ENCODE results near the gene EGLN2. TPM values are rescaled to one million over a fixed set of nuclear protein-coding genes. Genes with fewer than 3 reads are reported as not detected.
"Not testable (repeated sequence)": the region's sequence is repeated elsewhere in the genome, so short reads cannot be mapped to it uniquely, and the experiment has no call there.

The EGLN2 gene
- total RNA-seq, 1 experiment from 2014 or later, result 58.6 TPM

- ATAC-seq; H3K79me2 ChIP-seq (ENCODE audit: insufficient read depth, low read length); H4K20me1 ChIP-seq (ENCODE audit: insufficient read depth); H3K9me3 ChIP-seq (ENCODE audit: control insufficient read depth in 1 of 2, insufficient read depth in 1 of 2, low read depth in 1 of 2, low read length in 2 of 2); POLR2A ChIA-PET; CTCF ChIA-PET; intact Hi-C loops (cut with micrococcal nuclease); DNase-seq (ENCODE audit: low read depth, low spot score); H3K4me2 ChIP-seq (ENCODE audit: low read length); H3K9ac ChIP-seq (ENCODE audit: low read length); H2AFZ ChIP-seq (ENCODE audit: low read depth, low read length, poor library complexity, severe bottlenecking); H3K4me3 ChIP-seq (replicated peaks in 1 of 2; ENCODE audit: low read depth in 1 of 2, low read length in 2 of 2); H3K27me3 ChIP-seq (ENCODE audit: insufficient read depth, low read length); RAD21 ChIA-PET (ENCODE audit: low non-redundant PET in 1 of 2, low total read pairs in 2 of 2, uncharacterized antibody in 2 of 2, unreplicated experiment in 2 of 2); H3K27ac ChIP-seq (ENCODE audit: low read depth, low read length); H3K4me1 ChIP-seq (ENCODE audit: control insufficient read depth in 1 of 2, insufficient read depth in 2 of 2, low read length in 2 of 2); BruUV-seq (replicated peaks); H3K36me3 ChIP-seq (ENCODE audit: control insufficient read depth in 1 of 2, insufficient read depth in 2 of 2, low read length in 2 of 2); H3K9me2 ChIP-seq (ENCODE audit: insufficient read depth): not testable (repeated sequence)
These were observed 27.9 kb downstream of the EGLN2 start for GRCh38 chr19:40826699-40827385.

- Histone ChIP-seq H2AFZ (ENCODE audit: low read depth, low read length, poor library complexity, severe bottlenecking) (no peak overlapping the region), H3K9ac (ENCODE audit: low read length) (no peak overlapping the region), H3K4me1 (ENCODE audit: control insufficient read depth in 1 of 2, insufficient read depth in 2 of 2, low read length in 2 of 2) (peaks cover 12 to 13% of the 10 kb centered on the region in 2 experiments), H3K9me2 (ENCODE audit: insufficient read depth) (no peaks in the 10 kb centered on the region), H3K9me3 (ENCODE audit: control insufficient read depth in 1 of 2, insufficient read depth in 1 of 2, low read depth in 1 of 2, low read length in 2 of 2) (no peaks in the 10 kb centered on the region), H3K27me3 (ENCODE audit: insufficient read depth, low read length) (no peaks in the 10 kb centered on the region), H3K4me2 (ENCODE audit: low read length) (no peak overlapping the region), H3K79me2 (ENCODE audit: insufficient read depth, low read length) (no peaks in the 10 kb centered on the region), H3K4me3 (replicated peaks in 1 of 2; ENCODE audit: low read depth in 1 of 2, low read length in 2 of 2) (no peak overlapping the region), H4K20me1 (ENCODE audit: insufficient read depth) (no peaks in the 10 kb centered on the region), H3K36me3 (ENCODE audit: control insufficient read depth in 1 of 2, insufficient read depth in 2 of 2, low read length in 2 of 2) (no peaks in the 10 kb centered on the region), H3K27ac (ENCODE audit: low read depth, low read length) (no peak overlapping the region)
- BruUV-seq (replicated peaks), result no TSS peak
- TF ChIP-seq ZNF274 (IDR thresholded peaks at IDR 0.05; ENCODE audit: low read depth, low read length) (no peak), MAX (IDR thresholded peaks at IDR 0.05) (no peak), CTCF (IDR thresholded peaks at IDR 0.05 in 2 of 3, conservative IDR thresholded peaks at IDR 0.05 in 1 of 3; ENCODE audit: borderline replicate concordance in 1 of 3, insufficient read depth in 1 of 3, low read depth in 2 of 3, low read length in 2 of 3) (no peak), SRF (IDR thresholded peaks at IDR 0.05; ENCODE audit: low read depth) (no peak), EGR1 (IDR thresholded peaks at IDR 0.05; ENCODE audit: low read depth) (no peak), REST (IDR thresholded peaks at IDR 0.05; ENCODE audit: low read depth) (no peak), ATF3 (IDR thresholded peaks at IDR 0.05) (no peak), RAD21 (IDR thresholded peaks at IDR 0.05; ENCODE audit: low read depth) (no peak), CEBPB (IDR thresholded peaks at IDR 0.05; ENCODE audit: low read depth) (no peak), CBX3 (IDR thresholded peaks at IDR 0.05; ENCODE audit: low read depth) (no peak)
- intact Hi-C loops (cut with micrococcal nuclease), result no loop called here
- ATAC-seq (no peak), DNase-seq (ENCODE audit: low read depth, low spot score) (no peak)
- ChIA-PET CTCF (interaction anchor here (1.6 kb wide), 1 partner anchor 8 kb away, joined by 4 read pairs; no protein-coding TSS in a partner anchor), RAD21 (ENCODE audit: low non-redundant PET in 1 of 2, low total read pairs in 2 of 2, uncharacterized antibody in 2 of 2, unreplicated experiment in 2 of 2) (no interaction called here), POLR2A (interaction anchor here (0.8 kb wide), 1 partner anchor 10 kb away, joined by 4 read pairs; no protein-coding TSS in a partner anchor)
These were observed 28.6 kb downstream of the EGLN2 start for GRCh38 chr19:40827386-40828247.

Measured in HCT116 (cell line).